ENCODE data around the gene SAMD4A. TPM values are rescaled to one million over a fixed set of nuclear protein-coding genes. Genes with fewer than 3 reads are reported as not detected.

SAMD4A gene
- total RNA-seq, 1 experiment from 2014 or later: 9.6 TPM

DNA sequence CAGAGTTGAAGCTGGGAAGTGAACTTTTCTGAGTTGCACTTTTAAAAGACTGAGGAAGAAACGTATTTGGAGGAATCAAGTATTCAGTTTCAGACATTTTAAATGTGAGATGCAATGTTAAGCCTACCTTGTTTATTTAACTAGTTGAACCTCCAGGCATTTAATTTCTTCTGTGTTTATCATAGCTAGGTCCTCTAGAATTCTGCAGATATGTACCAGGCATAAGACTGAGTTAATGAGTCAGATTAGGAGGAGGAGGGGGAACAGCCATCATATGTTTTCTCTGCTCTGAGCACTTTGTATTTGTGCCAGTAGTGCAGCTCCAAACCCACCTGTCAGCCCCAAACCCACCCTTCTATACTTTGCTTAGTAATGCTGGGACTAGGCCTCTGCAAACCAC lies 16.4 kb upstream of the SAMD4A start:
- H3K4ac ChIP-seq (ENCODE audit: low read depth, low read length): no peak overlapping the region
- Mint-ChIP-seq H3K4me3 (no peak overlapping the region), H3K4me1 (peaks cover 4 to 5% of the 10 kb centered on the region in 2 experiments), H3K36me3 (ENCODE audit: insufficient read depth in 1 of 3, low read depth in 3 of 3) (no peaks in the 10 kb centered on the region), H3K9me3 (no peaks in the 10 kb centered on the region; a peak in 1 of 5 replicates), H3K27ac (no peak overlapping the region; a peak in 1 of 7 replicates), H3K27me3 (ENCODE audit: low read depth) (no peaks in the 10 kb centered on the region)
- no peaks in the 10 kb centered on the region for H3K23me2 ChIP-seq (ENCODE audit: insufficient read length, low read depth, low read length, poor library complexity, severe bottlenecking)
- no peak overlapping the region for H3K23ac ChIP-seq (ENCODE audit: insufficient read length, low read depth, low read length)
- H3K27me3 ChIP-seq (ENCODE audit: insufficient read depth, low read length): no peaks in the 10 kb centered on the region
- no peak overlapping the region for H3K56ac ChIP-seq (ENCODE audit: insufficient read length, low read depth, low read length)
- H2AFZ ChIP-seq (ENCODE audit: low read length): no peak overlapping the region
- H3K27ac ChIP-seq (ENCODE audit: insufficient read length, low read depth, low read length): no peak overlapping the region
- H2AK5ac ChIP-seq (ENCODE audit: insufficient read length, low read length): no peak overlapping the region
- H4K5ac ChIP-seq (ENCODE audit: insufficient read length, low read depth, low read length): no peak overlapping the region
- H2BK5ac ChIP-seq (ENCODE audit: insufficient read length, low read length): no peak overlapping the region
- no peak overlapping the region for H2BK15ac ChIP-seq (ENCODE audit: low read depth, low read length)
- H4K91ac ChIP-seq (ENCODE audit: insufficient read length, low read depth, low read length): no peak overlapping the region
- H3K79me1 ChIP-seq (ENCODE audit: insufficient read depth, low read depth, low read length, poor library complexity, severe bottlenecking): no peaks in the 10 kb centered on the region
- TF ChIP-seq, protein P1, sequence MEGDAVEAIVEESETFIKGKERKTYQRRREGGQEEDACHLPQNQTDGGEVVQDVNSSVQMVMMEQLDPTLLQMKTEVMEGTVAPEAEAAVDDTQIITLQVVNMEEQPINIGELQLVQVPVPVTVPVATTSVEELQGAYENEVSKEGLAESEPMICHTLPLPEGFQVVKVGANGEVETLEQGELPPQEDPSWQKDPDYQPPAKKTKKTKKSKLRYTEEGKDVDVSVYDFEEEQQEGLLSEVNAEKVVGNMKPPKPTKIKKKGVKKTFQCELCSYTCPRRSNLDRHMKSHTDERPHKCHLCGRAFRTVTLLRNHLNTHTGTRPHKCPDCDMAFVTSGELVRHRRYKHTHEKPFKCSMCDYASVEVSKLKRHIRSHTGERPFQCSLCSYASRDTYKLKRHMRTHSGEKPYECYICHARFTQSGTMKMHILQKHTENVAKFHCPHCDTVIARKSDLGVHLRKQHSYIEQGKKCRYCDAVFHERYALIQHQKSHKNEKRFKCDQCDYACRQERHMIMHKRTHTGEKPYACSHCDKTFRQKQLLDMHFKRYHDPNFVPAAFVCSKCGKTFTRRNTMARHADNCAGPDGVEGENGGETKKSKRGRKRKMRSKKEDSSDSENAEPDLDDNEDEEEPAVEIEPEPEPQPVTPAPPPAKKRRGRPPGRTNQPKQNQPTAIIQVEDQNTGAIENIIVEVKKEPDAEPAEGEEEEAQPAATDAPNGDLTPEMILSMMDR (conservative IDR thresholded peaks at IDR 0.05): no peak
- H3K9ac ChIP-seq (ENCODE audit: extremely low read depth, insufficient read length, low read length): no peak overlapping the region
- H3K18ac ChIP-seq (ENCODE audit: insufficient read length, low read depth, low read length): no peak overlapping the region
- H4K20me1 ChIP-seq (ENCODE audit: control insufficient read depth, insufficient read depth, insufficient read length): no peaks in the 10 kb centered on the region
- no peak overlapping the region for H3K14ac ChIP-seq (ENCODE audit: insufficient read depth, low read length)
- H3K4me2 ChIP-seq (ENCODE audit: insufficient read depth, insufficient read length, low read length): no peak overlapping the region
- no peaks in the 10 kb centered on the region for H3K9me3 ChIP-seq (ENCODE audit: control insufficient read depth, low read depth, low read length)
- H3K4me1 ChIP-seq (ENCODE audit: insufficient read depth, low read length): peaks cover 3% of the 10 kb centered on the region; the same call in 1 of the 2 replicates
- no CpG with 5 or more reads among the region's 1 CpG for WGBS (ENCODE audit: extremely low coverage, insufficient read length, low lambda C conversion rate)
- H3T11ph ChIP-seq (ENCODE audit: low read length): no peak overlapping the region
- no peak for DNase-seq
- H2BK20ac ChIP-seq (ENCODE audit: low read depth, low read length, poor library complexity, severe bottlenecking): no peak overlapping the region
- no peak overlapping the region for H2BK120ac ChIP-seq (ENCODE audit: low read depth, low read length, poor library complexity, severe bottlenecking)
- H3K79me2 ChIP-seq (ENCODE audit: insufficient read depth, low read length): no peaks in the 10 kb centered on the region
- no peak overlapping the region for H4K8ac ChIP-seq (replicated peaks; ENCODE audit: insufficient read length, low read depth, low read length)
- no peak overlapping the region for H2BK12ac ChIP-seq (ENCODE audit: insufficient read length, low read depth, low read length)
